ENCODE results near the gene CACNB4.

GRCh38 chr2:152049541-152049940 lies 49.3 kb downstream of the CACNB4 start:
- no peak for TF ChIP-seq YY1 (IDR thresholded peaks at IDR 0.05; ENCODE audit: insufficient read depth, insufficient read length)
- TF ChIP-seq ZNF274 (IDR thresholded peaks at IDR 0.05; ENCODE audit: low read depth, low read length) = no peak
- no peak for TF ChIP-seq SUZ12 (IDR thresholded peaks at IDR 0.05; ENCODE audit: extremely low read depth, insufficient read depth, insufficient read length)
